GM12872 (cell line): Measurements from ENCODE around the gene CDC25B.

ENCODE experiments used
- CTCF ChIP-seq: IDR thresholded peaks from 3 replicates; pipeline ENCODE4 v1.5.1; 2011; ENCODE audit warnings: low read depth, mild to moderate bottlenecking, low read length, moderate library complexity; ENCODE audit not compliant: insufficient read depth

CDC25B gene

GRCh38 chr20:3795511-3796468 is at the start of gene CDC25B:
Gene CDC25B, plus strand, starts transcription at chr20:3796310. Its CDS starts 222 bp downstream, at chr20:3796532.
- peak; percentile 58 for TF ChIP-seq CTCF

- no peak for TF ChIP-seq CTCF
Observed at GRCh38 chr20:3747471-3747870, 48.6 kb upstream of the CDC25B start.

GRCh38 chr20:3748073-3748472 is 48.0 kb upstream of the CDC25B start:
- no peak for TF ChIP-seq CTCF

- TF ChIP-seq CTCF = no peak
Observed at GRCh38 chr20:3749087-3749688, 46.9 kb upstream of the CDC25B start.

- TF ChIP-seq CTCF = peak; percentile 54
Observed at GRCh38 chr20:3749689-3750531, 46.2 kb upstream of the CDC25B start.

- no peak for TF ChIP-seq CTCF
Observed at GRCh38 chr20:3751305-3751674, 44.8 kb upstream of the CDC25B start.
